Measurements from ENCODE around the gene NT5DC3.

The NT5DC3 gene

GRCh38 chr12:103808239-103808880 is 32.7 kb downstream of the NT5DC3 start:
- no peak for DNase-seq

GRCh38 chr12:103807561-103808238 is 33.3 kb downstream of the NT5DC3 start:
- DNase-seq, result no peak

- no peak for DNase-seq
Observed at GRCh38 chr12:103806803-103807202, 34.2 kb downstream of the NT5DC3 start.

GRCh38 chr12:103805655-103806360 is 35.2 kb downstream of the NT5DC3 start:
- no peak for DNase-seq

GRCh38 chr12:103803847-103804246 is 37.2 kb downstream of the NT5DC3 start:
- no peak for DNase-seq

GRCh38 chr12:103802586-103802886 is 38.5 kb downstream of the NT5DC3 start:
- no peak for DNase-seq

GRCh38 chr12:103801709-103802585 is 39.1 kb downstream of the NT5DC3 start:
- no peak for DNase-seq

GRCh38 chr12:103799857-103800771 is 40.9 kb downstream of the NT5DC3 start:
- no peak for DNase-seq

- DNase-seq, result no peak
Observed at GRCh38 chr12:103799504-103799856, 41.6 kb downstream of the NT5DC3 start.

GRCh38 chr12:103798586-103798985 is 42.4 kb downstream of the NT5DC3 start:
- DNase-seq, result no peak

- no peak for DNase-seq
Observed at GRCh38 chr12:103794309-103795213, 46.5 kb downstream of the NT5DC3 start.

GRCh38 chr12:103793512-103794045 is 47.5 kb downstream of the NT5DC3 start:
- no peak for DNase-seq

GRCh38 chr12:103793046-103793445 is 48.0 kb downstream of the NT5DC3 start:
- no peak for DNase-seq

- DNase-seq, result no peak
Observed at GRCh38 chr12:103791350-103791920, 49.6 kb downstream of the NT5DC3 start.

GRCh38 chr12:103786201-103786600 is 54.8 kb downstream of the NT5DC3 start:
- DNase-seq, result no peak

- no peak for DNase-seq
Observed at GRCh38 chr12:103785243-103786031, 55.6 kb downstream of the NT5DC3 start.

GRCh38 chr12:103783744-103784664 is 57.0 kb downstream of the NT5DC3 start:
- no peak for DNase-seq

GRCh38 chr12:103782399-103782798 is 58.6 kb downstream of the NT5DC3 start:
- no peak for DNase-seq

- DNase-seq, result no peak
Observed at GRCh38 chr12:103780992-103781391, 60.0 kb downstream of the NT5DC3 start.
